ENCODE measurements around the gene LDLRAD4.

DNA sequence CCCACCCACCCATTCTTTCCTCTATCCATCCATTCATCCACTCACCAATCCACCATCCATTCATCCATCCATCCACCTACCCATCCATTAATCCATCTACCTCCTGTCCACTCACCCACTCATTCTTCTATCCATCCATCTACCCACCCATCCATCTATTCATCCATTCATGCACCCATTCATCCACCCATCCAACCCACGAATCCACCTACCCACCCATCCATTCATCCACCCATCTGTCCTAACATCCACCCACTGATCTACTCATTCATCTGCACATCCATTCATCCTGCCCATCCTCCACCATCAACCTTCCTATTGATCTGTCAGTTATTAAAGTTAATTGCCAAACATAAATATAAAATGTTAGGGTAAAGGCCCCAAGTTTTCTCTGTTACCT lies 25.6 kb downstream of the LDLRAD4 start:
- TF ChIP-seq POLR2A (IDR thresholded peaks at IDR 0.05): no peak
- TF ChIP-seq, protein P1, sequence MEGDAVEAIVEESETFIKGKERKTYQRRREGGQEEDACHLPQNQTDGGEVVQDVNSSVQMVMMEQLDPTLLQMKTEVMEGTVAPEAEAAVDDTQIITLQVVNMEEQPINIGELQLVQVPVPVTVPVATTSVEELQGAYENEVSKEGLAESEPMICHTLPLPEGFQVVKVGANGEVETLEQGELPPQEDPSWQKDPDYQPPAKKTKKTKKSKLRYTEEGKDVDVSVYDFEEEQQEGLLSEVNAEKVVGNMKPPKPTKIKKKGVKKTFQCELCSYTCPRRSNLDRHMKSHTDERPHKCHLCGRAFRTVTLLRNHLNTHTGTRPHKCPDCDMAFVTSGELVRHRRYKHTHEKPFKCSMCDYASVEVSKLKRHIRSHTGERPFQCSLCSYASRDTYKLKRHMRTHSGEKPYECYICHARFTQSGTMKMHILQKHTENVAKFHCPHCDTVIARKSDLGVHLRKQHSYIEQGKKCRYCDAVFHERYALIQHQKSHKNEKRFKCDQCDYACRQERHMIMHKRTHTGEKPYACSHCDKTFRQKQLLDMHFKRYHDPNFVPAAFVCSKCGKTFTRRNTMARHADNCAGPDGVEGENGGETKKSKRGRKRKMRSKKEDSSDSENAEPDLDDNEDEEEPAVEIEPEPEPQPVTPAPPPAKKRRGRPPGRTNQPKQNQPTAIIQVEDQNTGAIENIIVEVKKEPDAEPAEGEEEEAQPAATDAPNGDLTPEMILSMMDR (IDR thresholded peaks at IDR 0.05): no peak

Measured in stomach (tissue), 4 donors.